COR-L47 (cell line): Measurements from ENCODE around the gene CLCN5.

Experiments
- DNase-seq: peaks from one replicate; lab custom pipeline; 2025; lab: John Stamatoyannopoulos, UW

The CLCN5 gene

GRCh38 chrX:49922291-49923241 is at the start of gene CLCN5:
CLCN5 (plus strand) TSS chrX:49922596; CDS start chrX:49925299, 2,703 bp downstream.
- DNase-seq, result peak; percentile 86

GRCh38 chrX:49876750-49877149 is 45.6 kb upstream of the CLCN5 start:
- DNase-seq, result peak; percentile 11

GRCh38 chrX:49877397-49878101 is 44.8 kb upstream of the CLCN5 start:
- no peak for DNase-seq

- no peak for DNase-seq
Measured at GRCh38 chrX:49878128-49878833, 44.1 kb upstream of the CLCN5 start.

GRCh38 chrX:49878834-49879655 is 43.4 kb upstream of the CLCN5 start, which contains the start of gene USP27X:
USP27X (plus strand) TSS chrX:49879484; CDS start chrX:49880308, 824 bp downstream.
- peak; percentile 73 for DNase-seq

GRCh38 chrX:49879656-49880277 is 42.6 kb upstream of the CLCN5 start:
- DNase-seq, result no peak

- DNase-seq, result no peak
Measured at GRCh38 chrX:49880668-49881067, 41.7 kb upstream of the CLCN5 start.

- peak; percentile 31 for DNase-seq
Measured at GRCh38 chrX:49884290-49884862, 38.0 kb upstream of the CLCN5 start.

GRCh38 chrX:49892542-49892941 is 29.9 kb upstream of the CLCN5 start:
- no peak for DNase-seq

GRCh38 chrX:49896951-49897350 is 25.4 kb upstream of the CLCN5 start:
- no peak for DNase-seq

GRCh38 chrX:49901048-49901447 is 21.3 kb upstream of the CLCN5 start:
- no peak for DNase-seq

- peak; percentile 19 for DNase-seq
Measured at GRCh38 chrX:49910344-49910743, 12.1 kb upstream of the CLCN5 start.

GRCh38 chrX:49912086-49912485 is 10.3 kb upstream of the CLCN5 start:
- no peak for DNase-seq

GRCh38 chrX:49912861-49913260 is 9.5 kb upstream of the CLCN5 start:
- DNase-seq, result no peak

GRCh38 chrX:49915361-49916222 is 6.8 kb upstream of the CLCN5 start:
- DNase-seq, result peak; percentile 36

- no peak for DNase-seq
Measured at GRCh38 chrX:49919617-49920016, 2.8 kb upstream of the CLCN5 start.

- no peak for DNase-seq
Measured at GRCh38 chrX:49921109-49921508, 1.3 kb upstream of the CLCN5 start.

GRCh38 chrX:49925176-49925575 is 2.8 kb downstream of the CLCN5 start:
- no peak for DNase-seq

- no peak for DNase-seq
Measured at GRCh38 chrX:49930039-49930438, 7.6 kb downstream of the CLCN5 start.

GRCh38 chrX:49932791-49933190 is 10.4 kb downstream of the CLCN5 start:
- no peak for DNase-seq
